NCI-H1105 treated with DMSO at 0.1 percent for 48 hours (cell line): Measurements from ENCODE around the gene TMEM115.

ENCODE experiments used
- DNase-seq: peaks from one replicate; lab custom pipeline; 2025; lab: John Stamatoyannopoulos, UW

Gene TMEM115

GRCh38 chr3:50331364-50331907 is 27.9 kb downstream of the TMEM115 start:
- DNase-seq = no peak

- no peak for DNase-seq
These were observed 29.0 kb downstream of the TMEM115 start for GRCh38 chr3:50330330-50330729.

GRCh38 chr3:50327943-50328691 is 31.2 kb downstream of the TMEM115 start, which contains the start of gene TUSC2:
TSS of gene TUSC2 (minus strand) at chr3:50328223. CDS start at chr3:50328099, 124 bp downstream.
- DNase-seq = peak; percentile 86

DNA sequence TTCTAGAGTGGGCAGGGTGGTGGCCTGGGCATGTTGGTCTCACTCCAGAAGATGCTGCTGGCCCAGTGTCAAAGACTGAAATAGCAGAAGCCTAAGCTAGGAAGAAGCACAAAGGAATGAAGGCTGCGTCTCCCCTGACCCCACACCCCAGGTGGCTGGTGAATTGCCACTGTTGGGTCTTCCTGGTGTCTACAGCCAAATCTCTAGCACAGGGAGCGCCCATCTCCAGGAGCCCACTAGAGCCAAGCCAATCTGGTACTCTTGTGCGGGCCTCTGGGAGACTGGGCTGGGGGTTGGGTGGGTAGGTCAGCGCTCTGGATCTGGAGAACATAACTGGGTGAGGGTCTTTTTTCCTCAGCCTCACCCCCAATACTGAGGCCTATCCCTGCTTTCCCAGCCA is 32.2 kb downstream of the TMEM115 start:
- no peak for DNase-seq

- DNase-seq = no peak
These were observed 33.2 kb downstream of the TMEM115 start for GRCh38 chr3:50326182-50326541.

DNA sequence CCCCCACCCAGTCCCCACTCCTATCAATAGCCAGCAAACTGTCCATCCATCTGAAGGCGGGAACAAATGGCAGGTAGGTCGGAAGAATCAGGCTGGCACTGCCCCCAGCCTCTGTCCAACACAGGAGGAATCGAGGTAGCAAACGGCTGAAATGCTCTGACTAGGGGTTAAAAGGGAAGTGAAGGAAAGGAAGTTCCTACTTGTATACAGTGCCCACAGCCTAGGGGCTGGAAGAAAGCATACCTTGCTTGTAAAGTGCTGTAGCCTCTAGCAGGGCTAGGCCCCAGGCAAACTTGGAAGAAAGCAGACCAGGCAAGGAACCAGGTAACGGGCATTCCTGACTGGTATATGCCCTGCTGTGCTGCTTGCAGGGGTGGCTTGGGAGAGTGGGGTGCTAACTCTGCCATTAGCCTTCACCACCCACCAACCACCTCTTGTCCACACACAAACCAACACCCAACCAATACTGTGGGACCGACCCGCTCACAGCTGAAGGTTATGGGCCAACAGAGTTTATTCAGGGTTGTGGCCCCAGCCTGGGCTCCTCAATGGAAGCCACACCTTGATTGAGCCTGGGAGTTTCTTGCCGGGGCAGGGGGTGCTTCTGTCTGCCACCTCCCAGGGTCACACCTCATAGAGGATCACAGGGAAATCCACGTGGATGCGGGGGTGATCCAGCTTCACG is 33.7 kb downstream of the TMEM115 start:
- no peak for DNase-seq

DNA sequence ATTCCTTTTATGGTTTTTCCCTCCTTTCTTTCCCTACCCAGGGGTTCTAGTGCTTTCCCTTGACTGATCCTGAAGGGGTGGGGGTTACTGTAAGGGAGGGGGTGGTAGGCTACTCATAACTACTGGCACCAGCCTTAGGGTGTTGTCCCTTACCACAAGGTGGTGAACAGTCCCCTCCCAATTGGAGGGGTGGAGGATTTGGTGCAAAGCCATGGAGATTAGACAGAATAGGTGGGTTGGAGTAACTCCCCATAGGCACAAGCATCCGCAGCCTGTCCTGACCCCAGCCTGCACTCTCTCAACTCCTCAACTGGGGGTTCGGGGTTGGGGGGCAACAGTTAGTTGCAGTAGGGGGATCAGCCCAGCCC is 34.2 kb downstream of the TMEM115 start:
- DNase-seq = no peak

GRCh38 chr3:50324351-50325112 is 34.8 kb downstream of the TMEM115 start:
- peak; percentile 17 for DNase-seq

- no peak for DNase-seq
These were observed 35.6 kb downstream of the TMEM115 start for GRCh38 chr3:50323614-50324199.

DNA sequence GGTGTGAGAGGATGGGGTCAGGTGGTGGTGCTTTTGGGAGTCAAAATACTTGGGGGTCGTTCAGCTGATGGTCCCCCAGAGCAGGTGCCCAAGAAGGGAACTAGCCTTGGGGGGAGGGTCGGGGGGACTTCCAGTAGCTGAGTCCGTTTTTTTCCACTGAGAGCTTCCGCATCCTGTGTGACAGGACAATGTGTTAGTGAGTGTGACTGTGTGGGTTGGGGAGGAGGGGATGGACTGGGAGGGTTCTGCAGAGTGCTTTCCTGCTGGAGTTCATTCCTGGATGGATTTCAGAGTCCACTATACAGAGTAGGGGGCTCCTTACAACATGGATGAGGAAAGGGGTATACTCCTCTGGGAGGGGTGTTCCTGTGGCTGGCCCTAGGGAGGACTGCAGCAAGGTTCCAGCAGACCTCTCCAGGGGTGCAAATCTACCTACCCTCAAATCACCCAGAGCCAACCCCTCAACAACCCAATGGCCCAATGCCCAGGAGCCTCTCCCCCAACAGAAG is 36.2 kb downstream of the TMEM115 start:
- no peak for DNase-seq

GRCh38 chr3:50322386-50323091 is 36.8 kb downstream of the TMEM115 start, which contains the start of gene HYAL2:
TSS of gene HYAL2 (minus strand) at chr3:50322745. CDS start at chr3:50320489, 2,256 bp downstream.
- DNase-seq = peak; percentile 47

DNA sequence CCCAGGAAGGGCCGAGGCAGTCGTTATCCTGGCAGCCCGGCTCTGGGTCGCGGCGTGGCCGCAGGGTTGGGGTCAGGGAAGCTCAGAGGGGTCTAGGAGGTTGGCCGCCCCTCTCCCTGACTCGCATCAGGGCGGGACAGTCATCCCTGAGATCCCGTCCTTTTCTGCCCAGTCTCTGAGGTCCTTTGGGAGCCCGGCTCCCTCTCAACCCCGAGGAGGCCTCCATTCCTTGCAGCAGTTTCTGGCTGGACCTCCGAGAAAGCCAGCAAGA is 37.3 kb downstream of the TMEM115 start:
- DNase-seq = no peak

DNA sequence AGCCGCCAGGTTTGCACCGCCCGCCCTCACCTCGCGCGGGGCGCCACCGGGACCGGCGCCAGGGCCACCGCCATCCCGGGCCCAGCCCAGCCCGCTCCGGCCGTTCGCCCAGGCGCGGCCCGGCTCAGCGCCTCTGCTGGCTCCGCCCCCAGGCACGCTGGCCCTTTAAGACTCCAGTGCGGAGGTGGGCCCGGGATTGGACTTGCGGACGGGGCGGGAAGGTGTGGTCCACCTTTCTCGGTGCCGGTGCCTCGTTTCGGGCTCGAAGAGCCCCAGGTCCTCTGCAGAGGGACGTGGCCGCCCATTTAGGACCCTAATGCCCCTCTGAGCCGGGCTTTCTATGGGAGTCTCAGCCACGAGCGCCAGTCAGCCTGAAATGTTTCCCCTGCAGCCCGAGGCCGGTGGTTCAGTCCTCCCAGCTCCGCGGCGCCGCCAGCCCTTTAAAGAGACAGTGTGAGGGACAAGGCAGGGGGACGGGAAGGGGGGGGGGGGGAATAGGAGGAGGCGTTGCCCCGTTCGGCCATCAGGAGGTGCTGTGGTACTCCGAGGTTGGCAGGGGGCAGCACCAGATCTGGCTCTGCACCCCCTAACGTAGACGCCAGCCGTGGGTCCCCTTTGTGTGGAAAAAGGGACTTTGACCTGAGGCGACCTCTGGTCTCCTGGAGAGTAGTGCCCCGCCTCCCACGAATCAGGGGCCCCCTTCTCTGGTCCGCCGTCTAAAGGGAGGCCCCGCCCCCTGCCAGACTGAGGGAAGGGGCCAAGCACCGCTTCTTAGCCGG is 37.8 kb downstream of the TMEM115 start:
- DNase-seq = peak; percentile 70

- DNase-seq = peak; percentile 40
These were observed 38.4 kb downstream of the TMEM115 start for GRCh38 chr3:50320853-50321335.

- no peak for DNase-seq
These were observed 39.3 kb downstream of the TMEM115 start for GRCh38 chr3:50319894-50320625.

DNA sequence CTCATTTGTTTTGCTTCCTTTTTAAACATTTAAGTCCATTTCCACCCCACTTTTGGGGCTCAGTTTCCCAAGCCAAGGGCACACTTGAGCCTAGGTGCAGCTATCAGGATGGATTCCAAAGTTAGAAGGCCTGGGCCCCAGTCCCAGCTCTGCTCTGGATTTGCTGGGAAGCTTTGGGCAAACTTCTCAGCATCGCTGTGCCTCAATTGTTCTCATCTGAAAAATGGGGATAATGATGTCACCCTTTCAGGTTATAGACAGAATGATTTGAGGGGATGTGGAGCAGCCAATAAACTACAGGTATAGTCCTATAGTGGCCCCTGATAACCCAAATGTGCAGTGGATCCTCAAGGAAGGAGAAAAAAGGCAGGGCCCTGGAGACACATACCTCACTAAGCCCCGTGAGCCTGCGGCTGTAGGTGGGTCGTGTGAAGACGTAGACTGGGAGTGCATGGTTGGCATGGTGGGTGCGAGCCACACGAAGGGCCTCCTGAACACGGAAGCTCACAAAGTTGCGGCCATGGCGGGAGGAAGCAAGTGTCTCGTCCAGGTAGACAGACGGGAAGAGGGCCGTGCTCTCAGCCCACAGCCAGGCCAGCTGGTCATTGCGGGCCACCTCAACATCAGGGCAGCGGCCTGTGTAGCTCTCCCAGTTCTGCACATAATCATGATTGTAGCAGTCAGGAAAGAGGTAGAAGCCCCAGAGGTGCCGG is 40.0 kb downstream of the TMEM115 start:
- DNase-seq = no peak

DNA sequence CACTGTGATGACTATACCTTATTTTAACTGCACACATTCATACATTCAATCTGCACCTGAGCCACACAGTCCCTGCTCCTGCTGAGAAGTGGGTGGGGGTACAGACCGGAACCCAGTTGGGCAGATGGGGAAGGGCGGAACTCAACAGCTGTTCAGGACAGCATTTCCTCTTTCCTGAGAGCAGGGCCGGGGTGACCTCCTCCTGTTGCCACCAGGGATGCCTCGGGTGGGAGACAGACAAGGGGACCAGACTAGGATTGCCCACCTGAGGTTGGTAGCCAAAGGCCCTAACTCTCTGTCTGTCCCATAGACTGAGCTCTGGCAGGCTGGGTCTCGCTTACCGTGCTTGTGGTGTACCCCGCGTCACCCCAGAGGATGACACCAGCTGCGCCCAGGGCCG is 40.7 kb downstream of the TMEM115 start:
- DNase-seq = no peak

GRCh38 chr3:50318163-50318562 is 41.2 kb downstream of the TMEM115 start:
- no peak for DNase-seq

DNA sequence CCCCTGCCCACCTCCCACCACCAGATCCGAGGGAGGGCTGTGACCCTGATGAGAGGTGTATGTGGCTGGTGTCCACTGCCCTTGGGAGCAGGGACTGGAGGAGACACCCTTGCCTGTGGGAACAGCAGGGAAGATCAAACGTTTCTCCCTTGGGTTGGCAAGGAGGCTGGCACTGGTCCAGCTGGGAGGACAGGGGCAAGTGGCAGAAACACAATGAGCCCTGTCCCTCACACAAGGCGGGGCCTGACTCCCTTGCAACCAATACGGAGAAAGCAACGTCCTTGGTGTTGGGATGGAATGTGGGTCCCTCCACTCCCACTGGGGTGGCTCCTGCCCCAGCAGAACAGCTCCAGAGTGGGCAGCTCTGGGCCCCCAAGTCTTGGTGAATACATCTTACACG is 42.0 kb downstream of the TMEM115 start:
- DNase-seq = no peak
